Liver (tissue), 9 donors: ENCODE measurements around the gene FOXRED1. TPM values are rescaled to one million over a fixed set of nuclear protein-coding genes. Genes with fewer than 3 reads are reported as not detected.

Source experiments
- DNase-seq: peaks from one replicate; pipeline ENCODE4 v3.0.0-alpha.2; 2017; ENCODE audit warnings: low spot score
- H3K27ac ChIP-seq, 2 donors: one replicate each; pipeline ENCODE4 v1.7.0; 2013; ENCODE audit warnings: inconsistent platforms in 2 of 2, low read length in 2 of 2, control low read depth in 1 of 2, low read depth in 1 of 2, mild to moderate bottlenecking in 1 of 2
- H3K27me3 ChIP-seq, 4 donors: one replicate each; pipeline versions ENCODE4 v1.6.1 to v1.7.0; 2013; ENCODE audit warnings: low read length in 3 of 4, inconsistent platforms in 1 of 4, mild to moderate bottlenecking in 1 of 4, moderate library complexity in 1 of 4; ENCODE audit not compliant: control insufficient read depth in 4 of 4, insufficient read depth in 4 of 4
- H3K36me3 ChIP-seq, 4 donors: one replicate each; pipeline versions ENCODE4 v1.6.1 to v1.7.0; 2013; ENCODE audit warnings: low read length in 3 of 4, mild to moderate bottlenecking in 3 of 4, low read depth in 1 of 4, moderate library complexity in 1 of 4; ENCODE audit not compliant: control insufficient read depth in 4 of 4, insufficient read depth in 3 of 4
- H3K4me1 ChIP-seq, 4 donors: one replicate each; pipeline versions ENCODE4 v1.6.1 to v1.7.0; 2013; ENCODE audit warnings: low read length in 3 of 4, mild to moderate bottlenecking in 3 of 4, moderate library complexity in 1 of 4; ENCODE audit not compliant: control insufficient read depth in 4 of 4, insufficient read depth in 4 of 4
- H3K4me3 ChIP-seq, 3 donors: one replicate each; pipeline versions ENCODE4 v1.6.1 to v1.7.0; 2013; ENCODE audit warnings: low read length in 3 of 3, control low read depth in 1 of 3, low read depth in 1 of 3, mild to moderate bottlenecking in 1 of 3
- H3K9ac ChIP-seq, 2 donors: one replicate each; pipeline ENCODE4 v1.7.0; 2013; ENCODE audit warnings: low read length in 2 of 2, mild to moderate bottlenecking in 2 of 2, moderate library complexity in 2 of 2, control low read depth in 1 of 2, low read depth in 1 of 2
- H3K9me3 ChIP-seq, 4 donors: one replicate each; pipeline versions ENCODE4 v1.6.1 to v1.7.0; 2013; ENCODE audit warnings: low read length in 3 of 4; ENCODE audit not compliant: control insufficient read depth in 4 of 4
- EGR1 ChIP-seq, 2 donors: IDR thresholded peaks; 2 replicates each; pipeline ENCODE4 v1.6.1; 2016 to 2018; ENCODE audit warnings: antibody characterized with exemption in 2 of 2, low read depth in 2 of 2
- FOXA1 ChIP-seq: IDR thresholded peaks from 2 replicates; pipeline ENCODE4 v1.6.1; 2016; ENCODE audit warnings: antibody characterized with exemption
- FOXA2 ChIP-seq: IDR thresholded peaks from 2 replicates; pipeline ENCODE4 v1.6.1; 2016; ENCODE audit warnings: antibody characterized with exemption
- GABPA ChIP-seq, 2 donors: IDR thresholded peaks in 1 of 2; conservative IDR thresholded peaks in 1 of 2; 2 replicates each; pipeline ENCODE4 v1.6.1; 2016; ENCODE audit warnings: antibody characterized with exemption in 2 of 2, mild to moderate bottlenecking in 1 of 2, moderate library complexity in 1 of 2
- HNF4A ChIP-seq, 2 donors: conservative IDR thresholded peaks; 2 replicates each; pipeline ENCODE4 v1.6.1; 2016; ENCODE audit warnings: antibody characterized with exemption in 2 of 2, mild to moderate bottlenecking in 2 of 2
- HNF4G ChIP-seq: IDR thresholded peaks from 2 replicates; pipeline ENCODE4 v1.6.1; 2016; ENCODE audit warnings: antibody characterized with exemption
- JUND ChIP-seq, 2 donors: IDR thresholded peaks; 2 replicates each; pipeline ENCODE4 v1.6.1; 2016; ENCODE audit warnings: antibody characterized with exemption in 2 of 2
- NR2F2 ChIP-seq: IDR thresholded peaks from 2 replicates; pipeline ENCODE4 v1.6.1; 2016; ENCODE audit warnings: antibody characterized with exemption
- RAD21 ChIP-seq, 2 donors: IDR thresholded peaks; 2 replicates each; pipeline ENCODE4 v1.6.1; 2016; ENCODE audit warnings: antibody characterized with exemption in 2 of 2, mild to moderate bottlenecking in 2 of 2
- RXRA ChIP-seq, 2 donors: IDR thresholded peaks; 2 replicates each; pipeline ENCODE4 v1.6.1; 2017 to 2018; ENCODE audit warnings: antibody characterized with exemption in 2 of 2, mild to moderate bottlenecking in 1 of 2
- TAF1 ChIP-seq: conservative IDR thresholded peaks from 2 replicates; pipeline ENCODE4 v1.6.1; 2016; ENCODE audit warnings: antibody characterized with exemption, mild to moderate bottlenecking
- YY1 ChIP-seq: IDR thresholded peaks from 2 replicates; pipeline ENCODE4 v1.6.1; 2016; ENCODE audit warnings: antibody characterized with exemption, mild to moderate bottlenecking
- WGBS: extraction: QIAGEN DNeasy Blood & Tissue Kit; methylation state at CpG from one replicate; pipeline ENCODE4 v1.1.7; 2013; 5-methylcytosine and 5-hydroxymethylcytosine counted together
- polyA plus RNA-seq, 2 donors: library from polyadenylated mRNA; stranded (reverse) in 1 of 2; unstranded in 1 of 2; fragments of 200-250 nt in 1 of 2; fragments of >200 nt in 1 of 2; fragmentation: Nextera tagmentation in 1 of 2; extraction: Ambion mirVana in 1 of 2; gene quantifications; one replicate each; pipeline versions ENCODE4 v1.2.1 to v1.2.3, GENCODE V29; 2013 to 2015
- total RNA-seq, 2 donors: library from RNA; depleted of rRNA; stranded (reverse); fragments of >200 nt; gene quantifications; one replicate each; pipeline ENCODE4 v1.2.3, GENCODE V29; 2014
- TF ChIP-seq, protein P1 (sequence below): IDR thresholded peaks from 2 replicates; pipeline ENCODE4 v1.6.1; 2016; ENCODE audit warnings: antibody characterized with exemption
- TF ChIP-seq, protein P2 (sequence below): IDR thresholded peaks from 2 replicates; pipeline ENCODE4 v1.6.1; 2016; ENCODE audit warnings: antibody characterized with exemption
- TF ChIP-seq, protein P3 (sequence below): IDR thresholded peaks from 2 replicates; pipeline ENCODE4 v1.6.1; 2016; ENCODE audit warnings: antibody characterized with exemption
- TF ChIP-seq, protein P4 (sequence below): fragments of 150-350 bp; IDR thresholded peaks from 2 replicates; pipeline ENCODE4 v1.5.1; 2017; ENCODE audit warnings: improper control_type of control experiment, low read depth, low read length; ENCODE audit not compliant: missing input control
- TF ChIP-seq, protein P5 (sequence below): IDR thresholded peaks from 2 replicates; pipeline ENCODE4 v1.6.1; 2016; ENCODE audit warnings: antibody characterized with exemption, mild to moderate bottlenecking
- donor health status: healthy.
- donor health status: healthy.
- donor health status: healthy.
- donor health status: healthy.
- donor health status: healthy.

Gene FOXRED1
- total and polyA plus RNA-seq, 4 donors, result 24.0 to 38.9 (median 29.8) TPM

DNA sequence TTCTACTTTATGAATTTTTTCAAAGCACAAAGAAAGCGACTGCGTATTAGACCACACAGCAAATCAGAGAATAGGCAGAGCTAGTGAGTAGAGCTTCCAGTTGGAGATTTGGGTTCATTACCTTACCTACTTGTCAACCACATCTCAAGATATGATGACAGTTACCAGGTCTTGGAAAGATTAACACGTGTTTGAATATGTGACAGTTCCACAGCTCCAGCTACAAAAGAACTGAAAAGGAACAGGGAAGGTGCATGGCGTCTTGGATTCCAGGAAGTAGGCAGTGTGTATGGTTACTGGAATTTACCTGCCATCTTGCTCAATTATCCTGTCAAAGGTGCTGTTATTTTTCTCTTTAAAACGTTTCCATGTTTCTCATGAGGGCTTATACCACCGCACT lies 19.3 kb downstream of the FOXRED1 start (continued):
- TF ChIP-seq, protein P1, sequence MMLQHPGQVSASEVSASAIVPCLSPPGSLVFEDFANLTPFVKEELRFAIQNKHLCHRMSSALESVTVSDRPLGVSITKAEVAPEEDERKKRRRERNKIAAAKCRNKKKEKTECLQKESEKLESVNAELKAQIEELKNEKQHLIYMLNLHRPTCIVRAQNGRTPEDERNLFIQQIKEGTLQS, result no peak
- no peak for TF ChIP-seq RAD21 (IDR thresholded peaks at IDR 0.05)

DNA sequence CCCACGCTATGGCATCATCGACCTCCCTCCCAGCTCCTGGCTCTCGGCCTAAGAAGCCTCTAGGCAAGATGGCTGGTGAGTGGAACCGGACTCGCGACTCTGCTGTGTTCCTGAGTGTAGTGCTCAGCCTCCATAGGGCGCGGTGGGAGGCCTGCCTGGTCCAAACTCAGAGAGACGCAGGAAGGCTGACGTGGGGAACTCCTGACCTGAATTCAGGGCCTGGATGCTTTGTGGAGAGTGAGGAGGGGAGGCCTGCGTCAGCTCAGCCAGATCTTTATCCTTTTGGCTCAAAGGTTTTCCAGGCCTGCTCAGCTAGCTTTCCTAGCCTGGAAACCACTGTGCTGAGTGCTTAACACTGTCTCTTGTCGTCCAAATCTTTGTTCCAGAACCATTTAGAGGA lies 21.9 kb downstream of the FOXRED1 start:
- DNase-seq, result no peak
- Histone ChIP-seq H3K36me3 (peaks cover 7 to 44% (median 33%) of the 10 kb centered on the region in 4 donors), H3K4me1 (no peaks in the 10 kb centered on the region), H3K27me3 (no peaks in the 10 kb centered on the region), H3K9ac (no peak overlapping the region), H3K27ac (no peak overlapping the region), H3K4me3 (no peak overlapping the region), H3K9me3 (no peaks in the 10 kb centered on the region)
- TF ChIP-seq JUND (IDR thresholded peaks at IDR 0.05) (no peak), YY1 (no peak), FOXA2 (no peak), HNF4A (conservative IDR thresholded peaks at IDR 0.05) (no peak), EGR1 (IDR thresholded peaks at IDR 0.05; ENCODE audit: low read depth in 2 of 2) (no peak), RXRA (IDR thresholded peaks at IDR 0.05) (no peak), TAF1 (no peak)
- TF ChIP-seq, protein P2, sequence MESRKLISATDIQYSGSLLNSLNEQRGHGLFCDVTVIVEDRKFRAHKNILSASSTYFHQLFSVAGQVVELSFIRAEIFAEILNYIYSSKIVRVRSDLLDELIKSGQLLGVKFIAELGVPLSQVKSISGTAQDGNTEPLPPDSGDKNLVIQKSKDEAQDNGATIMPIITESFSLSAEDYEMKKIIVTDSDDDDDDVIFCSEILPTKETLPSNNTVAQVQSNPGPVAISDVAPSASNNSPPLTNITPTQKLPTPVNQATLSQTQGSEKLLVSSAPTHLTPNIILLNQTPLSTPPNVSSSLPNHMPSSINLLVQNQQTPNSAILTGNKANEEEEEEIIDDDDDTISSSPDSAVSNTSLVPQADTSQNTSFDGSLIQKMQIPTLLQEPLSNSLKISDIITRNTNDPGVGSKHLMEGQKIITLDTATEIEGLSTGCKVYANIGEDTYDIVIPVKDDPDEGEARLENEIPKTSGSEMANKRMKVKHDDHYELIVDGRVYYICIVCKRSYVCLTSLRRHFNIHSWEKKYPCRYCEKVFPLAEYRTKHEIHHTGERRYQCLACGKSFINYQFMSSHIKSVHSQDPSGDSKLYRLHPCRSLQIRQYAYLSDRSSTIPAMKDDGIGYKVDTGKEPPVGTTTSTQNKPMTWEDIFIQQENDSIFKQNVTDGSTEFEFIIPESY, result no peak
- TF ChIP-seq, protein P3, sequence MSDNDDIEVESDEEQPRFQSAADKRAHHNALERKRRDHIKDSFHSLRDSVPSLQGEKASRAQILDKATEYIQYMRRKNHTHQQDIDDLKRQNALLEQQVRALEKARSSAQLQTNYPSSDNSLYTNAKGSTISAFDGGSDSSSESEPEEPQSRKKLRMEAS, result no peak
- 95% methylated on average over 12 of the region's 12 CpGs for WGBS

DNA sequence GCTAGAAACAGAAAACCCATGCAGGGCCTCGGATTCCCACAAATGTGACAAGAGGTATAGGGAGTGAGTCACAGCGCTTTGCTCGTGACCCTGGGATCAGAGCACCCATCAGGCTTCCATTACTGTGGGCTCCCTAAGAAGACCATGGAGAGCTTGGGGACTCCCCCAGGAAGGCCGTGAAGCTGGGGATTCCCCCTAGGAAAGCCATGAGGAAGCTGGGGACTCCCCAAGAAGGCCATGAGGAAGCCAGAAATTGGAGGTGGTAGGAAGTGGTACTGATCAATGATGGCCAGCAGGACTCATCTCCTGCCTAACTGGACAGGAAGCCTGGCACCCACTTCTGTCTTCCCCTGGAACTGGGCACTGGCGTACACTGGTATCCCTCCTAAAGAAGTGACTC lies 24.8 kb downstream of the FOXRED1 start:
- TF ChIP-seq HNF4G, result no peak
- TF ChIP-seq FOXA1, result no peak
- TF ChIP-seq, protein P3, result no peak
- TF ChIP-seq, protein P4, sequence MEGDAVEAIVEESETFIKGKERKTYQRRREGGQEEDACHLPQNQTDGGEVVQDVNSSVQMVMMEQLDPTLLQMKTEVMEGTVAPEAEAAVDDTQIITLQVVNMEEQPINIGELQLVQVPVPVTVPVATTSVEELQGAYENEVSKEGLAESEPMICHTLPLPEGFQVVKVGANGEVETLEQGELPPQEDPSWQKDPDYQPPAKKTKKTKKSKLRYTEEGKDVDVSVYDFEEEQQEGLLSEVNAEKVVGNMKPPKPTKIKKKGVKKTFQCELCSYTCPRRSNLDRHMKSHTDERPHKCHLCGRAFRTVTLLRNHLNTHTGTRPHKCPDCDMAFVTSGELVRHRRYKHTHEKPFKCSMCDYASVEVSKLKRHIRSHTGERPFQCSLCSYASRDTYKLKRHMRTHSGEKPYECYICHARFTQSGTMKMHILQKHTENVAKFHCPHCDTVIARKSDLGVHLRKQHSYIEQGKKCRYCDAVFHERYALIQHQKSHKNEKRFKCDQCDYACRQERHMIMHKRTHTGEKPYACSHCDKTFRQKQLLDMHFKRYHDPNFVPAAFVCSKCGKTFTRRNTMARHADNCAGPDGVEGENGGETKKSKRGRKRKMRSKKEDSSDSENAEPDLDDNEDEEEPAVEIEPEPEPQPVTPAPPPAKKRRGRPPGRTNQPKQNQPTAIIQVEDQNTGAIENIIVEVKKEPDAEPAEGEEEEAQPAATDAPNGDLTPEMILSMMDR, result no peak
- TF ChIP-seq, protein P5, sequence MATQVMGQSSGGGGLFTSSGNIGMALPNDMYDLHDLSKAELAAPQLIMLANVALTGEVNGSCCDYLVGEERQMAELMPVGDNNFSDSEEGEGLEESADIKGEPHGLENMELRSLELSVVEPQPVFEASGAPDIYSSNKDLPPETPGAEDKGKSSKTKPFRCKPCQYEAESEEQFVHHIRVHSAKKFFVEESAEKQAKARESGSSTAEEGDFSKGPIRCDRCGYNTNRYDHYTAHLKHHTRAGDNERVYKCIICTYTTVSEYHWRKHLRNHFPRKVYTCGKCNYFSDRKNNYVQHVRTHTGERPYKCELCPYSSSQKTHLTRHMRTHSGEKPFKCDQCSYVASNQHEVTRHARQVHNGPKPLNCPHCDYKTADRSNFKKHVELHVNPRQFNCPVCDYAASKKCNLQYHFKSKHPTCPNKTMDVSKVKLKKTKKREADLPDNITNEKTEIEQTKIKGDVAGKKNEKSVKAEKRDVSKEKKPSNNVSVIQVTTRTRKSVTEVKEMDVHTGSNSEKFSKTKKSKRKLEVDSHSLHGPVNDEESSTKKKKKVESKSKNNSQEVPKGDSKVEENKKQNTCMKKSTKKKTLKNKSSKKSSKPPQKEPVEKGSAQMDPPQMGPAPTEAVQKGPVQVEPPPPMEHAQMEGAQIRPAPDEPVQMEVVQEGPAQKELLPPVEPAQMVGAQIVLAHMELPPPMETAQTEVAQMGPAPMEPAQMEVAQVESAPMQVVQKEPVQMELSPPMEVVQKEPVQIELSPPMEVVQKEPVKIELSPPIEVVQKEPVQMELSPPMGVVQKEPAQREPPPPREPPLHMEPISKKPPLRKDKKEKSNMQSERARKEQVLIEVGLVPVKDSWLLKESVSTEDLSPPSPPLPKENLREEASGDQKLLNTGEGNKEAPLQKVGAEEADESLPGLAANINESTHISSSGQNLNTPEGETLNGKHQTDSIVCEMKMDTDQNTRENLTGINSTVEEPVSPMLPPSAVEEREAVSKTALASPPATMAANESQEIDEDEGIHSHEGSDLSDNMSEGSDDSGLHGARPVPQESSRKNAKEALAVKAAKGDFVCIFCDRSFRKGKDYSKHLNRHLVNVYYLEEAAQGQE, result no peak
- no peak for TF ChIP-seq HNF4A (conservative IDR thresholded peaks at IDR 0.05)
- TF ChIP-seq TAF1, result no peak
- TF ChIP-seq RAD21 (IDR thresholded peaks at IDR 0.05), result no peak
- TF ChIP-seq, protein P2, result no peak
- no peak for TF ChIP-seq YY1
- TF ChIP-seq NR2F2, result no peak
- no peak for TF ChIP-seq RXRA (IDR thresholded peaks at IDR 0.05)
- no peak for TF ChIP-seq FOXA2
- TF ChIP-seq GABPA (IDR thresholded peaks at IDR 0.05 in 1 of 2, conservative IDR thresholded peaks at IDR 0.05 in 1 of 2), result no peak
- Histone ChIP-seq H3K4me1 (no peaks in the 10 kb centered on the region), H3K4me3 (no peak overlapping the region), H3K27ac (no peak overlapping the region), H3K9ac (no peak overlapping the region), H3K9me3 (no peaks in the 10 kb centered on the region), H3K27me3 (no peaks in the 10 kb centered on the region), H3K36me3 (peaks cover 7 to 43% (median 30%) of the 10 kb centered on the region in 4 donors)
- DNase-seq, result no peak
- WGBS, result 89% methylated on average over 5 of the region's 5 CpGs
